ENCODE results near the gene IP6K3. TPM values are rescaled to one million over a fixed set of nuclear protein-coding genes. Genes with fewer than 3 reads are reported as not detected.

The IP6K3 gene
- total RNA-seq, 1 donor from 2014 or later, result not detected

DNA sequence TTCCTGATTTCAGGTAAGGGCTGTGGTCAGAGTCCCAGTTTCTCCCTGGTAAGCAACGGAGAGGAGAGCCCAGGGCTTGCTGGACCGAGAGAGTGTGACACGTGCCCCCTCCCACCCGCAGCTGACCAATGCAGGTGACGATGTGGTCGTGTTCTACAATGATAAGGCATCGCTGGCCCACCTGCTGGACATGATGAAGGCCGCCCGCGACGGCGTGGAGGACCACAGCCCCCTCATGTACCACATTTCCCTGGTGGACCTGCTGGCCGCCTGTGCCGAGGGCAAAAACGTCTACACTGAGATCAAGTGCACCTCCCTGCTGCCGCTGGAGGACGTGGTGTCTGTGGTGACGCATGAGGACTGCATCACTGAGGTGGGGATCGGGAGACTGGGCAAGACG is 66.9 kb downstream of the IP6K3 start:
- H3K9me3 ChIP-seq, result no peaks in the 10 kb centered on the region

DNA sequence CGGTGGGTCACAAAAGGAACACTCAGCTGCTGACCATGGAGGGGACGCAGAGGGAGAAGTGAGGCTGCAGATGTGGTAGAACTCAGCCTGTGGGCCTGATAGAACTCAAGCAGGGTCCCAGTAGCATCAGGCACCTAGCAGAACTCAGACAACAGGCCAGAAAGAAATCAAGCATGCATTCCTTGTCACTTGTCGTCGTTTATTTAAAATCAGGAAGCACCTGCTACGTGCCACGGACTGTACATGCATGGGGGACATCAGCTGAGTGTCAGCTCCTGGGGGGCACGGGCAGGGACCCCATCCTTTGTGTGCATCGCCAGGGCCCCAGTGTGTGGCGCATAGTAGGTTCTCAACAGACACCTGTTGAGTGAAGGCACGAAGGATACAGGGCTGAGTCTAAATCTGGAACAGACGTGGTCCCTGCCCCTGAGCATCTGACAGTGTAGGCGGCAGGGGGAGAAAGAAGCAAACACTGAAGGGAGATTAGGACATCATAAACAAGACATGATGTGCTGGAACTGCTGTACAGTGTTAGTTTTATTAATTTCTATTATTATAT is 67.7 kb downstream of the IP6K3 start:
- no peak overlapping the region for H3K4me3 ChIP-seq
- no peak overlapping the region for H3K27ac ChIP-seq
- no peaks in the 10 kb centered on the region for H3K27me3 ChIP-seq
- no peak for DNase-seq (ENCODE audit: low spot score in 2 of 2)
- H3K4me1 ChIP-seq, result no peaks in the 10 kb centered on the region
- no peaks in the 10 kb centered on the region for H3K36me3 ChIP-seq
- H3K9me3 ChIP-seq, result no peaks in the 10 kb centered on the region
- intact Hi-C loops (cut with DNase I), result no loop called here
- TF ChIP-seq CTCF (IDR thresholded peaks at IDR 0.05), result no peak

More for the DNA sequence above, 66.9 kb downstream of the IP6K3 start:
- no peak for DNase-seq (ENCODE audit: low spot score in 2 of 2)
- no peaks in the 10 kb centered on the region for H3K27me3 ChIP-seq
- H3K36me3 ChIP-seq, result no peaks in the 10 kb centered on the region
- no peak overlapping the region for H3K27ac ChIP-seq
- intact Hi-C loops (cut with DNase I), result no loop called here
- no peaks in the 10 kb centered on the region for H3K4me1 ChIP-seq
- H3K4me3 ChIP-seq, result no peak overlapping the region
- TF ChIP-seq CTCF (IDR thresholded peaks at IDR 0.05), result no peak

- no peaks in the 10 kb centered on the region for H3K36me3 ChIP-seq
- intact Hi-C loops (cut with DNase I), result no loop called here
- DNase-seq (ENCODE audit: low spot score in 2 of 2), result no peak
These were observed 68.3 kb downstream of the IP6K3 start for GRCh38 chr6:33678233-33678931.

DNA sequence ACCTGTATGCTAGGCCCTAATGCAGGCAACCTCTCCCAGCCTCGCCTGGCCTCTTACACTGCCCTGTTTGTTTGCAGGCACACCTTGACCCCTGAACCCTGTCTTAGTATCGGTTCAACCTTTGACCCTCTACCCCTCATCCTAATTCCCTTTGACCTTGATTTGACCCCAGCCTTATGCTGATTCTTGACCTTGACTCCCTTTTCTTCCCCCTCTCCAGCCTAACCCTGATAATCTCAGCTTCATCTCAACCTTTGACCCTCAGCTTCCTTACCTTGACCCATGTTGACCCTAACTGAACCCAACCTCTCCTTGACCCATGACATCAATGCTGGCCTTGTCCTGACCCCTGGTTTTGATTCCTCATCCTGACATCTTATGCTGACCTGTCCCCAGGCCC is 69.0 kb downstream of the IP6K3 start:
- no peaks in the 10 kb centered on the region for H3K4me1 ChIP-seq
- DNase-seq (ENCODE audit: low spot score in 2 of 2), result no peak
- no peak overlapping the region for H3K4me3 ChIP-seq
- no peaks in the 10 kb centered on the region for H3K36me3 ChIP-seq
- no peak overlapping the region for H3K27ac ChIP-seq
- intact Hi-C loops (cut with DNase I), result no loop called here
- no peak for TF ChIP-seq CTCF (IDR thresholded peaks at IDR 0.05)
- H3K27me3 ChIP-seq, result no peaks in the 10 kb centered on the region
- no peaks in the 10 kb centered on the region for H3K9me3 ChIP-seq

More at GRCh38 chr6:33678233-33678931, 68.3 kb downstream of the IP6K3 start:
- Histone ChIP-seq H3K9me3 (no peaks in the 10 kb centered on the region), H3K27me3 (no peaks in the 10 kb centered on the region), H3K4me1 (no peaks in the 10 kb centered on the region), H3K4me3 (no peak overlapping the region), H3K27ac (no peak overlapping the region)
- no peak for TF ChIP-seq CTCF (IDR thresholded peaks at IDR 0.05)

GRCh38 chr6:33677143-33677660 is 69.5 kb downstream of the IP6K3 start:
- intact Hi-C loops (cut with DNase I), result no loop called here
- Histone ChIP-seq H3K9me3 (no peaks in the 10 kb centered on the region), H3K27me3 (no peaks in the 10 kb centered on the region), H3K4me3 (no peak overlapping the region), H3K36me3 (no peaks in the 10 kb centered on the region), H3K27ac (no peak overlapping the region), H3K4me1 (no peaks in the 10 kb centered on the region)
- no peak for DNase-seq (ENCODE audit: low spot score in 2 of 2)
- no peak for TF ChIP-seq CTCF (IDR thresholded peaks at IDR 0.05)
